Measurements from ENCODE around the gene UBE2N. TPM values are rescaled to one million over a fixed set of nuclear protein-coding genes. Genes with fewer than 3 reads are reported as not detected.
"Not testable (repeated sequence)": the region's sequence is repeated elsewhere in the genome, so short reads cannot be mapped to it uniquely, and the experiment has no call there.

UBE2N gene
- total RNA-seq, 2 donors from 2014 or later: 177 to 179 TPM

DNA sequence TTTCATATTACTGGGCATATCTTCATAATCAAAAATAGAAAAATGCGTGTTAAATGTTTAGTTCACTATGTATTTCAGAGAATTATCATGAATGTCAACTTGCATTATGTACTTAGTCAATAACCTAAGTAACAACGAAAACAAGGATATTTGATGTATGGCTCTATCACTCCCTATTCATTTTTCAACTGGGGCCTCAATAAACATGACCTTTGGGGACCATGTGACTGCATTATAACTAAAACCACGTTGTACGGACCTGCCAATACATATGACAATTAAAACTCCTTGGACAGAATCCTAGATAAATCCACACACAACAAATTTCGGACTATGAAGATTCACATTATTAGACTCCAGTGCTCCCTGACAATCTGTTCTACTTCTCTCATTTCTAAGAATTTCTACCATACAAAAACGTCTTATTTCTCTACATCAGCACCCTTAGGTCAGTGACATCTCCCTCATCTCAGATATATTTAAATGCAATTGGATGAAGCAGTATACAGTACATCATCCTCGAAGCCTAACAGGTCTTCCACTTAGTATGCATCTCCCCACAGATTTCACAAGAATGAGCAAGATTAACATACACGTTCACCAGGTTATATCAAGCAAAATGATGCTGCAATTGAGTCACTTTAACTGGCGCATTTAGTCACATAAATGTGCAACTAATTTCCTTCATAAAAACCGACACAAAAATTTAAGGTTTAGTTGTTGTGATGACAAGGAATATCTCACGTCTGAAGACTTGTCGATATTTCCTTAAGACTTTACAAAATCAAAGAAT lies 1.5 kb downstream of the UBE2N start:
- Histone ChIP-seq H3K27me3 (ENCODE audit: control insufficient read depth, insufficient read depth, low read length, poor library complexity, severe bottlenecking) (no peaks in the 10 kb centered on the region), H3K27ac (ENCODE audit: low read depth, low read length) (no peak overlapping the region), H3K9me3 (ENCODE audit: control insufficient read depth, low read length) (no peaks in the 10 kb centered on the region), H3K4me3 (ENCODE audit: low read length) (peak overlapping the region; percentile 88), H3K36me3 (ENCODE audit: control insufficient read depth, insufficient read depth, low read length) (peaks cover 6% of the 10 kb centered on the region), H3K4me1 (ENCODE audit: control insufficient read depth, insufficient read depth, low read length) (peaks cover 6% of the 10 kb centered on the region), H3K9ac (ENCODE audit: extremely low read depth, low read length, poor library complexity, severe bottlenecking) (peak overlapping the region; percentile 83)
- Mint-ChIP-seq H3K36me3 (ENCODE audit: low read depth) (no peaks in the 10 kb centered on the region), H3K27ac (peak overlapping the region; percentile 90), H3K4me3 (peak overlapping the region; percentile 83), H3K9me3 (no peaks in the 10 kb centered on the region), H3K4me1 (peaks cover 37% of the 10 kb centered on the region), H3K27me3 (ENCODE audit: insufficient read depth) (no peaks in the 10 kb centered on the region)
- WGBS, 2 experiments (ENCODE audit: insufficient coverage in 1 of 2, insufficient read length in 1 of 2): 39 to 41% methylated on average over 8 to 12 of the region's 12 CpGs
- no peak for DNase-seq
- TF ChIP-seq CTCF (conservative IDR thresholded peaks at IDR 0.05): no peak

DNA sequence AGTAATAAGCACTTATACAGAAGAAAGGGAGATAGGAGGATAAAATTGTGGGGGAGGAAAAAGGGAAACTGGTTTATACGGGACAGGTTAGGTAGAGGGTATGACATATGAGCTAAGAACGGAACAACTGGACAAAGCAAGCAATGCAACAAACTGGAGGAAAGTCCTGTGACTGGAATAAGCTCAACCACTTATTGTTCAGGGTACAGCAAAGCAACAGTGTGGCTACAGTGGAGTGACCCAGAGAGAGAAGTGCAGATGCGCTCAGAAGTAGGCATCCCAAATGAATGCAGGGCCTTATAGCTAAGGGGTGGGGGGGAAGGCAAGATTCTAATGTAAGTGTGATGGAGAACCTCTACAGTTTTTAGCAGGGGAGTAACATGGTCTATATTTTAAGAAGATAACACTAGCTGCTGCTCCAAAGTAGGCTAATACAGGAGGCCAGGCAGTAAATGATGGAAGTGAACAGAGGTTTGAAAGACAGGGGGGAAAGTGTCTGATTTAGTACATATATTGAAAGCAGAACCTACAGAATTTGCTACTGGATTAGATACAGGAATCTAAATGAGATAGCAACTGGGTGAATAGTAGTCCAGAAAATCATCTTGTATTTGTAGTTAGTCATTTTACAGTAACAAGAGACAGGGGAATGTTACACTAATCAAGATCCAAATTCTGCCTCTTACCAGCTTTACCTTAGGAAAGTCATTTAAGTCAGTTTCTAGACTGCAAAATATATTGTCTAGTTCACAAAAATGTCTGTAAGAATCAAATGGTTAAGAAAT lies 3.3 kb downstream of the UBE2N start:
- no peaks in the 10 kb centered on the region for H3K27me3 Mint-ChIP-seq (ENCODE audit: insufficient read depth)
- no peak overlapping the region for H3K9ac ChIP-seq (ENCODE audit: extremely low read depth, low read length, poor library complexity, severe bottlenecking)
- peaks cover 37% of the 10 kb centered on the region for H3K4me1 Mint-ChIP-seq
- no peak for TF ChIP-seq CTCF (conservative IDR thresholded peaks at IDR 0.05)
- H3K36me3 Mint-ChIP-seq (ENCODE audit: low read depth): no peaks in the 10 kb centered on the region
- H3K9me3 ChIP-seq (ENCODE audit: control insufficient read depth, low read length): peaks cover 8% of the 10 kb centered on the region
- H3K9me3 Mint-ChIP-seq: no peaks in the 10 kb centered on the region
- no peaks in the 10 kb centered on the region for H3K27me3 ChIP-seq (ENCODE audit: control insufficient read depth, insufficient read depth, low read length, poor library complexity, severe bottlenecking)
- H3K4me3 ChIP-seq (ENCODE audit: low read length): peak overlapping the region; percentile 88
- H3K4me1 ChIP-seq (ENCODE audit: control insufficient read depth, insufficient read depth, low read length): peaks cover 6% of the 10 kb centered on the region
- no peak overlapping the region for H3K27ac ChIP-seq (ENCODE audit: low read depth, low read length)
- H3K36me3 ChIP-seq (ENCODE audit: control insufficient read depth, insufficient read depth, low read length): peaks cover 8% of the 10 kb centered on the region
- DNase-seq: no peak
- WGBS, 2 experiments (ENCODE audit: insufficient coverage in 1 of 2, insufficient read length in 1 of 2): 91 to 95% methylated on average over 3 of the region's 3 CpGs
- no peak overlapping the region for H3K27ac Mint-ChIP-seq
- H3K4me3 Mint-ChIP-seq: no peak overlapping the region

GRCh38 chr12:93434256-93434865 lies 7.4 kb downstream of the UBE2N start:
- H3K9me3 Mint-ChIP-seq: no peaks in the 10 kb centered on the region
- H3K36me3 Mint-ChIP-seq (ENCODE audit: low read depth): peaks cover 5% of the 10 kb centered on the region
- Histone ChIP-seq H3K4me1 (ENCODE audit: control insufficient read depth, insufficient read depth, low read length) (peaks cover 6% of the 10 kb centered on the region), H3K9ac (ENCODE audit: extremely low read depth, low read length, poor library complexity, severe bottlenecking) (no peak overlapping the region), H3K4me3 (ENCODE audit: low read length) (no peak overlapping the region), H3K27me3 (ENCODE audit: control insufficient read depth, insufficient read depth, low read length, poor library complexity, severe bottlenecking) (no peaks in the 10 kb centered on the region), H3K36me3 (ENCODE audit: control insufficient read depth, insufficient read depth, low read length) (peaks cover 9% of the 10 kb centered on the region), H3K9me3 (ENCODE audit: control insufficient read depth, low read length) (peaks cover 8% of the 10 kb centered on the region), H3K27ac (ENCODE audit: low read depth, low read length) (no peak overlapping the region)
- H3K4me3 Mint-ChIP-seq: no peak overlapping the region
- H3K27ac Mint-ChIP-seq: no peak overlapping the region
- WGBS, 2 experiments (ENCODE audit: insufficient coverage in 1 of 2, insufficient read length in 1 of 2): 95 to 98% methylated on average over 5 of the region's 5 CpGs
- peaks cover 23% of the 10 kb centered on the region for H3K4me1 Mint-ChIP-seq
- no peak for TF ChIP-seq CTCF (conservative IDR thresholded peaks at IDR 0.05)
- no peaks in the 10 kb centered on the region for H3K27me3 Mint-ChIP-seq (ENCODE audit: insufficient read depth)
- DNase-seq: no peak

GRCh38 chr12:93432031-93432430 lies 9.7 kb downstream of the UBE2N start:
- not testable (repeated sequence) for H3K27ac ChIP-seq (ENCODE audit: low read depth, low read length); H3K9ac ChIP-seq (ENCODE audit: extremely low read depth, low read length, poor library complexity, severe bottlenecking); H3K9me3 ChIP-seq (ENCODE audit: control insufficient read depth, low read length); H3K4me1 ChIP-seq (ENCODE audit: control insufficient read depth, insufficient read depth, low read length); H3K27me3 Mint-ChIP-seq (ENCODE audit: insufficient read depth); H3K27me3 ChIP-seq (ENCODE audit: control insufficient read depth, insufficient read depth, low read length, poor library complexity, severe bottlenecking); H3K4me3 ChIP-seq (ENCODE audit: low read length); H3K36me3 Mint-ChIP-seq (ENCODE audit: low read depth); H3K4me3 Mint-ChIP-seq; H3K27ac Mint-ChIP-seq; H3K36me3 ChIP-seq (ENCODE audit: control insufficient read depth, insufficient read depth, low read length); H3K9me3 Mint-ChIP-seq; DNase-seq
- peaks cover 12% of the 10 kb centered on the region for H3K4me1 Mint-ChIP-seq
- 96 to 97% methylated on average over 5 to 6 of the region's 6 CpGs for WGBS, 2 experiments (ENCODE audit: insufficient coverage in 1 of 2, insufficient read length in 1 of 2)

Data from endodermal cell (in vitro differentiated cells).